Measurements from ENCODE around the gene RASAL2.
A peak's percentile ranks its signal among the peaks of the same experiment; 100 is the strongest.
"Not testable (repeated sequence)": the region's sequence is repeated elsewhere in the genome, so short reads cannot be mapped to it uniquely, and the experiment has no call there.

Gene RASAL2

DNA sequence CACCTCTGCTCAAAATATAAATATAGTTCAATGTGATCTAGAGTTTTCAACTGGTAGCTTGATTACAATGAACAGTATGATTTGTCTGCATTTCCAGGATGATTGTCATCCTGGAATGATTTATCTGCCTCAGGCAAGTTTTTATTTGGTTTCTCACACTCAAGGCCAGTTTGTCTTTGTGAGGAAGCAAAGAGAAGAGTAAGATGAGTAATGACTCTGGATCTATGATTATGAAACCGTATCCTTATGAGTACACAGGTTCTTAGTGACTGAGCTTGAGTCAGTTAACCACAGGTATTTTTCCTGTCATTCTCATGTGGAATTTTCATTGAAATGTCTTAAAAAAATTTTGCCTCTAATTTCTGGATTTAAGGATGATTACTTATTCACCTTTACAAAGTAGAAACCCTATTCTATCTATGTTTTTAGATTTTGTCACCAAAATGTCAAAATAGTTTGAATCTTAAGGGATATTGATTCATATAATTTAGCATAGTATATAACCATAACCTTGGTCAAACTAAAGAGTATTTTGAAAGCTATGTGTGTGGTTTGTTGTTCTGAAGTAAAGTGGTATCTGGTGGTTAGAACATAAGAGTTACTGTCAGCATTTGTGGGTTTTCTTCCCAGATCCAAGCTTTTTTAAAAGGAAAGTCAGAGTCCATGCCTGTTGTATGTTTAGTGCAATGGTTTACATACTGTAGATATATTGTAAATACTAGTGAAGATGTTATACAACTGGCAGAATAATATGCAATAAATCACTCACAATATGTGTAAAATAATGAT lies 145.0 kb downstream of the RASAL2 start:
- DNase-seq, result peak in 3 of 4 experiments; percentile 8 to 57 (median 38)

DNA sequence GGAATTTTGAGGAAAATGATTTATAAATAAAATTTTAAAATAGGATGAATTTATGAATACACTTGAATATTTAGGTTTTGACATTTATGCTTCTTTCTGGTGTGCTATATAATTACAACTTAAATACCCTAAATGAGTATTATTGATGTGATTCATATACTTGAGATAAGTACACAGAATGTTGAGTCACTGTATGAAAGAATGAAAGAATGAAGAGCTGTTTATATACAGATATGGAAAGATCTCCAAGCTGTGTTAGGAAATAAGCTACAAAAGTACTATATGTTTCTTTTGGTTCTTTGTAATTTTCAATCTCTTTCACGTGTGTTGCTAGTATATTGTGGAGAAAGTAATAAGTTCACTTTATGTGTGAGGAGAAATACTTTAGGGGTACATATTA lies 147.2 kb downstream of the RASAL2 start:
- no peak for DNase-seq

DNA sequence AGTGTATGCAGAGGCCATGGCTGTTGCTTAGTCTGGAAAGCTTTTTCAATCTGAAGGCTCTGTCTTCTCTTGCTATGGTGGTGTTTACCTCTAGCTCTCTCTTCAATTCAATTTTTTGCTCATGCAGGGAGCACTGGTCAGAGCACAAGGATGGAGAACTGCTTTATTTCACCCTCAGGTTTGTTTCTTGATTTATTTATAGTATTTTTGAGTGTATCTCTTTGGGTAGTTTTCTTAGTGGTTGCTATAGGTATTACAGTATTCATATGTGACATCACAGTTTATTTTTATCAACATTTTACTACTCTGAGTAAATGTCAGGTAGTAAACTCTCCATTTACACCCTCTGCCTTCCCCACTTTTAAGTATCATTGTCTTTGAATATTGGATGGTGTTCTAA lies 147.9 kb downstream of the RASAL2 start:
- DNase-seq, result no peak

DNA sequence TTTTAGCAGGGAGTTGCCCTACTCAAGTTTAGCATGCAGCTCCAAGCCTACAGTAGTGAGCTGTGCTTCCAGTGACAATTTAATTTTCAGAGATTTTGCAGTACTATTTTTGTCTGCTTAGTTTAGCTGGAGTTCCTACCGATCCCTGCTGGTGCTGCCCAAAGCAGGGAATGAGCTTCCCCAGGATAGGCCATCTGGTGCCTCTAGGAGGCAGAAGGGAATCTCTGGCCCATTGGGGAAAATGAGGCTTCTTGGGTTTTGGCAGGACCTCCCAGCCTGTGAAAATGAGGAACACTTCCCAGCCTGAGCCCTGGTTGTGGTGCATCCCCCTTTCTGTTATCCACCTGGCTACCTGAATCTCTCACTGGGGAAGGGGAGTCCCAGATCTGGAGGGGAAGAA lies 149.2 kb downstream of the RASAL2 start:
- DNase-seq, result no peak

DNA sequence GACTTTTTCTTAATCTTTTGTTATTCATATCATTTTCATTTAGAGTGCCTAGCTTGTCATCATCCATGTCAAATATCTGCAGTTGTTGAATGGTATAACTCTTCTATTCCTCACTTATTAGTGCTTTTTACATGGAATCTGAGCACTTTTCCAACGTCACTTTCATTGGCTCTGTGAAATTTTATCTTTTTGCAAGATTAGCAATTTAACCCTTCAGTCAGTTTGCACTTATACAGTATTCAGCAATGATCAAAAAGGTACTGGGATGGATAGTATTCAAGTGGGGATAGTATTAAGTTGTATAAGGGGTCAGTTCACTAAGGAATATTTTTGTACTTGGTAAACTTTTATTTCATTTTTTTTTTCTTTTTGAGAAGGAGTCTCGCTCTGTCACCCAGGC lies 150.0 kb downstream of the RASAL2 start:
- no peak for DNase-seq

DNA sequence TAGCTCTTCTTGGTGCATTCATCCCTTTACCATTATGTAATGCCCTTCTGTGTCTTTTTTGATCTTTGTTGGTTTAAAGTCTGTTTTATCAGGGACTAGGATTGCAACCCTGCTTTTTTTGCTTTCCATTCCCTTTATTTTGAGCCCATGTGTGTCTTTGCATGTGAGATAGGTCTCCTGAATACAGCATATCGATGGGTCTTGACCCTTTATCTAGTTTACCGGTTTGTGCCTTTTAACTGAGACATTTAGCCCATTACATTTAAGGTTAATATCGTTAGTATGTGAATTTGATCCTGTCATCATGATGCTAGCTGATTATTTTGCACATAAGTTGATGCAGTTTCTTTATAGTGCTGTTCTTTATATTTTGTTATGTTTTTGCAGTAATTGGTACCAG lies 154.4 kb downstream of the RASAL2 start:
- DNase-seq, result not testable (repeated sequence)

DNA sequence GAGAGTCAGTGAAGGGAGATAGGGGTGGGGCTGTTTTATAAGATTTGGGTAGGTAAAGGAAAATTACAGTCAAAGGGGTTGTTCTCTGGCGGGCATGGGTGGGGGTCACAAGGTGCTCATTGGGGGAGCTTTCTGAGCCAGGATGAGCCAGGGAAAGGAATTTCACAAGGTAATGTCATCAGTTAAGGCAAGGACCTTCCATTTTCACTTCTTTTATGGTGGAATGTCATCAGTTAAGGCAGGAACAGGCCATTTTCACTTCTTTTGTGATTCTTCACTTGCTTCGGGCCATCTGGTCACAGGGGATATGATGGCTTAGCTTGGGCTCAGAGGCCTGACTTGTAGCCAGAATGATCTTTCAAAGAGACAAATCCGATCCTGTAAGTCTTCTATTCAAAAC lies 159.7 kb downstream of the RASAL2 start:
- DNase-seq, result not testable (repeated sequence)

DNA sequence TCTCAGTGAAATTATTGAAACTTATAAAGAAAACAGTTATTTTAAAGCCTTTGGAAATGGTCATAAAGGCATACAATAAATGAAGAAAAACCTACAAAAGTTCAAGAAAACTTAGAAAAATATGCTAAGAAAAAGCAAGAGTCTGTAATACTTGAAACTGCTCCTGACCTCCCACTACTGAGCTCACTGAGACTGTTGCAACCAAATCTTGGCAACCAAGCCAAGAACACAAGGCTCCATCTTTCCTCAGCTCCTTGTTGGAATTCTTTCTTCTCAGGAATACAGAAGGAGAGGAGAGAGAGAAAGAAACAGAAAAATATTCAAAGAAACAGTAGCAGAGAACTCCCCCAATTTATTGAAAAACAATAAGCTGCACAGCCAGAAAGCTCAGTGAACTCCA lies 160.5 kb downstream of the RASAL2 start:
- DNase-seq, result no peak

DNA sequence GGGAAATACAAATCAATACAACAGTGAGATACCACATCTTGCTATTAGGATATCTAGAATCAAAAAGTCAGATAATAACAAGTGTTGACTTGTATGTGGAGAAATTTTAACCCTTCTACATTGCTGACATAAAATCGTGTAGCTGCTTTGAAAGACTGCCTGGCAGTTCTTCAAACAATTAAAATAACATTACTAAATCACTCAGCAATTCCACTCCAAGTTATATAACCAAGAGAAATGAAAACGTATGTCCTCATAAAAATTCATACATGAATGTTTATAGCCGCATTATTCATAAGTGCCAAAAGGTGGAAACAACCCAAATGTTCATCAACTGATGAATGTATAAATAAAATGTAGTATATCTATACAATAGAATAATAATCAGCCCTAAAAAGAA lies 164.6 kb downstream of the RASAL2 start:
- DNase-seq, result no peak

DNA sequence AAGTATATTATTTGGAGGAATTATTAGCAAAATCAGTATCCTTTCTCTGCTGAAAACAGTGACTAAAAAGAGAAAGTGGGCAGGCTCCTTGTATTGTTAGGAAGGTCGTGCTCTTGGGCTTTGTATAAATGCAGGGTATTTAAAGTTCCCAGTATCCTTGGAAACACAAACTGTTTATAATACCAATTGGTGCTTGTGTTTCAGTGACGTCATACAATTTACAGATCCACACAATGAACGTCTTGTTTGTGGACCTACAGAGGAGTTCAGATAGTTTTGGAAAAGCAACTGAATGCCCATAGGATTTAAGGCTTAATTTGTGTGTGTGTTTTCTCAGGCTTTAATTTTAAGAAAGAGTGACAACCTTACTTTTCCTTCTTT lies 168.2 kb downstream of the RASAL2 start:
- no peak for DNase-seq

DNA sequence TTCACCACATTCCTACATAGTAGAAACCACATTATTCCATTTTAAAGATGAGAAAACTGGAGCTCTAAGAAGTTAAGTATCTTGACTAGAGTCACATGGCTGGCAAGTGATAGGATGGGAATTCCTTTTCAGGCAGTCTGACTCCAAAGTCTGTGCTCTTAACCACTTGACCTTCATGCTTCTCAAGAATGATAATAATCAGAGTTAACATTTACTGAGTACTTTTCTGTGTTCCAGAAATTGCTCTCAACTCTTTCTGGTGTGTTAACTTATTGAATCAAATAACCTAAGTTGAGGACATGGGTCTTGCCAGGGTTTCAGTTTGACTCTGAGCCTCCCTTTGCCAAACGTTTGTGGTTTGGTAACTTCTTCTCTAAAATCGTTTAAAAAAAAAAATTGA lies 169.4 kb downstream of the RASAL2 start:
- DNase-seq, result no peak

DNA sequence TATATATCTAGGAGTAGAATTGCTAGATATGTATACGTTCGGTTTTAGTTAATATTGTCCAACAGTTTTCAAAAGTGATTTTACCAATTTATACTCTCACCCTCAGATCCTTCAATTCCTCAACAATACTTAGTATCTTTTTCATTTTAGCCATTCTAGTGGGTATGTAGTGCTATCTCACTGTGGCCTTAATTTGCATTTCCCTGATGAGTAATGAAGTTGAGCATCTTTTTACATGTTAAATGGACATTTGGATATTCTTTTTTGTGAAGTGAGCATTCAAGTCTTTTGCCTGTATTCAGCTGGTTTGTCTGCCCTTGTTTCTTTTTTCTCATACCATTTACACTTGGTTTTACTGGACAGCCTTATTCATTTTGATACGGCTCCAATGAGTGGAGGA lies 172.2 kb downstream of the RASAL2 start:
- no peak for DNase-seq

DNA sequence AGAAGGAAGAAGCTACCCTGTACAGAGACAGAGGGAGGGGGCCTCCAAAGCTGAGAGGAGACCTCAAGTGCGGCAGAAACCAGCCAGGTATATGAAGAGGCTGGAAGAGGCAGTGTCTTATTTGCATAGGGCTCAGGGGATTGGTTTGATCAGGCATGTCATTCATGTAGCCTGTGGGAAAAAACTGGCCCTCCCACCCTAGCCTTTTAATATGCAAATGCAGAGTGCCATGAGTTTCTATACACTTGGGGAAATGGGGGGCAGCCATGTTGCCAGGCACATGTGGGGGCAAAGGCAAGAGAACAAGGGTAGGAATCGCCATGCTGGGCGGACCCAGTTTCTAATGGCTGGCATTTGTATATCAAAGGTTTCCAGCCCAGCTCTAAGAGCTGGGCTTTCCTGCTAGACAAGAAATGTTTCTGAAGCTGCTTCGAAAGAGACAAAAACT lies 172.7 kb downstream of the RASAL2 start:
- no peak for DNase-seq

DNA sequence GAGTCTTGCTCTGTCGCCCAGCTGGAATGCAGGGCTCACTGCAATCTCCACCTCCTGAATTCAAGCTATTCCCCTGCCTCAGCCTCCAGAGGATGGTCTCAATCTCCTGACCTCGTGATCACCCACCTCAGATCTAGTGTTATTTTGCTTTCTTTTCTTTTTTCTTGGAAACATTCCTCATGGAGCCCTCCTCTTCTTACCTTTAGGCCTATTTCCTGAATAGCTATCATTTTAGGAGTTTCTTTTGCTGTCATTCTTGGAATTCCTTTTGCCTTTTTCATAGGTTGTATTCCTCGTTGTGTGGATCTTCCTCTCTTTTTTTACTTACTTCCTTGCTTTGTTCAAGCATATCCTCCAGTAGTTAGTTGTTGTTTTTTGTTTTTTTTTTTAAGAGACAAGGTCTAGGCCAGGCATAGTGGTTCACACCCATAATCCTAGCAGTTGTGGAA lies 173.8 kb downstream of the RASAL2 start:
- DNase-seq, result no peak

DNA sequence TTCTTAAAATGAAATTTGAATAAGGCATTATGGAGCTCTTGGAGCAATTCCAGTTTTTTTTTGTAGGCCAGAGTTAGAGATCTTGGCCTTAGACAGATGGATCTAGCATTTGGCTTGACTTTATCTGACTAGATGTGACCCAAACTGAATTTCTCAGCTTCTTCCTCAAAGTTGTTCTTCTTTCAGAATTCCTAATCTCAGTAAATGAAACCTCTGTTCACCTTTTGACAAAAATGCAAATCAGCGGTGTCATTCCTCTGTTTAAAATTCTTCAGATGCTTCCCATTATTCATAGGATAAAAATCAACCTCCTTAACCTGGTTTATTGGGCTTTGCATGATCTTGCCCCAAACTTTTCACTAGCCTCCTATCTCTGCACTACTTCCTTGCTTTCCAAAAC lies 177.6 kb downstream of the RASAL2 start:
- no peak for DNase-seq

DNA sequence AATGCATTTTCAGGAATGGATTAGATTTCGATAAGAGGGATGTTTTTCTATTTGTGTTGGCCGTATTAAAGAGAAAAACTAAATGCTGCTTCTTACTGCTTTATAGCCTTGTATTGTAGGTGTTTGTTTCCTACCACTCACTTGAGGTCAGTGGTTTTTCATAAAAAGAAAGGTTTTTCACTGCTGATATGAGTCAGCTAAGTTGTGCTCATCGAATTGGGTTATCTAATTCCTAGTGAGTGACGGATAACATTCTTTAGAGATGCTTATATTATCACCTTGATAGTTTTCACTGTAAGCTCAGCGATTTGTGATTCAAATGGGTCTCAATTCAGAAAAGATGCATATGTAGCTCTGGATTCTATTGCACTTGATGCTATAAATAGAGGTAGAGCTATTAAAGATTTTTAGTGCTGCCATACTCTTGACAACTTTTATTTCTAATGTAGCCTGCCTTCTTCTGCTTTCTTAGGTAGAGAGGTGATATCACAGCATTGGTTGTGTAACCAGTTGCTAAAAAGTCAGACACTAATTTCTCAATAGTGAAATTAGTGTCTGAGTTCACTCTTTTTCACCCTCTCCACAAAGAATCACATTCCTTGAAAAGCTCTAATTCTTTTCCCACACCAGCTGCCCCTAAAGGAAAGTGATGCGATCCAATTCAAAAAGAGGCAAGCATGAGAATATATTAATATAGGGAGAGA lies 180.0 kb downstream of the RASAL2 start:
- peak in 2 of 4 experiments; percentile 43 to 48 for DNase-seq

DNA sequence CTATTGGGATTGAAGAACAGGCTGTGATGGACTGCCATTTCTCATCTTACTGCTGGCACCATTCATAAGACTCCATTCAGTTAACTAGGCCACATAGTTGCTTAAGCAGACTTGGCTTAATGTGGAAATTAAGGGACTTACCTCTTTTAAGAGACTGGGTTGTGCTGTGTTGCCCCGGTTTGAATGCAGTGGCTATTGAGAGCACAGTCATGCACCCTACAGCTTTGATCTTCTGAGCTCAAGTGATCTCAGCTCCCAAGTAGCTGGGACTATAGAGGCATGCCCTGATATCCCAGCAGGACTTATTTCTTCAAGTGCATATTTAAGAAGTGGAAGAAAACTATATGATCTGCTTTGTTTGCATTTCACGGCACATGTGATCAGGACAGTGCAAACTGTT lies 181.1 kb downstream of the RASAL2 start:
- peak in 3 of 4 experiments; percentile 13 to 20 (median 18) for DNase-seq

DNA sequence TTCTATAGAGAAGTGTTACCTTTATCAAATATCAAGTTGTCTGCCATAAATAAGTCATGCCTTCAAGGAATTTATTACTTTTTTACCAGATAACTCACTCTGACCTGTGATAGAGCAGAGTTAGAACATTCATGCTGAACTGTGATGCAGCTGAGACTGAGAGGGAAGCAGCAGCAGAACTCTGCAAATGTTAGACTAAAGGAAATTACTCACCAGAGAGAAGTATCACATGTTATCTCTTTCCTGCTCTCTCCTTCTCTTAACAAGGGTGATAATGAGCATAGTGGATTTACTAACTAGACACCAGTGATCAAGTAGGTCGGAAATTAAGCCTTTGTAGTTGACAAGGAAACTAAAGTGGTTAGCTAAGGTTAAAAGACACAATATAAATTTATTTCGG lies 181.6 kb downstream of the RASAL2 start:
- DNase-seq, result peak in 3 of 4 experiments; percentile 25 to 65 (median 57)

DNA sequence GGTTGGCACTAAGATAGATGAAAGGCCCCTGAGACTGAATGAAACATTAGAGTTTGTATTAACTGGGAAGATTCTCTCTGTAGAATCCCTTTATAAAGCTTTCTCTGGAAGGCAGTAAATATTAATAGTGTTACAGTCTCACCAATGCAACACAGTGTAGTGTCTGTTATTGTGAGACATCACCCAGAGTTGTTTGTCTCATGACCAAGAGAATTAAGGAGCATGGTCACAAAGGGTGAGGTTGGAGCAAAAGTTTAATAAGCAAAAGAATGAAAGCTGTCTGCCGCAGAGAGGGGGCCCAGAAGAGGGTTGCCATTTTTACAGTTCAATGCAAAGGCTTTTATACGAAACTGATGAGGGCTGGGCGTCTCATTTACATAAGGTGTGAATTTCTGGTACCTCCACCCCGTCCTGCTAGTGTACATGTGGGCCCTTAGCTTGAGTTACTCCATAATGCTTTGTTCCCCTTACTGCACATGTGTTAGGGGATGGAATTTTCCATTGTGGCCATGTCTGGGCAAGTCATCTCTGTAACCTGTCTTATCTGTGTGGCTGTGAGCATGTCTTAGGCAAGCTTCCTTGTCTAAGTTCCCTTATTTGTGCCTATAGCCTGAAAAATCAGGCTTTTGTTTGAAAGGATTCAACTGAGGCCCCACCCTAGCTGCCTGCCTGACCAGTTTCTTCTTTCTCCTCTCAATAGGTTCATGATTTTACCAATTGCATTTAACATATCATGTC lies 184.1 kb downstream of the RASAL2 start:
- DNase-seq, result peak; percentile 57 to 82 (median 70)

DNA sequence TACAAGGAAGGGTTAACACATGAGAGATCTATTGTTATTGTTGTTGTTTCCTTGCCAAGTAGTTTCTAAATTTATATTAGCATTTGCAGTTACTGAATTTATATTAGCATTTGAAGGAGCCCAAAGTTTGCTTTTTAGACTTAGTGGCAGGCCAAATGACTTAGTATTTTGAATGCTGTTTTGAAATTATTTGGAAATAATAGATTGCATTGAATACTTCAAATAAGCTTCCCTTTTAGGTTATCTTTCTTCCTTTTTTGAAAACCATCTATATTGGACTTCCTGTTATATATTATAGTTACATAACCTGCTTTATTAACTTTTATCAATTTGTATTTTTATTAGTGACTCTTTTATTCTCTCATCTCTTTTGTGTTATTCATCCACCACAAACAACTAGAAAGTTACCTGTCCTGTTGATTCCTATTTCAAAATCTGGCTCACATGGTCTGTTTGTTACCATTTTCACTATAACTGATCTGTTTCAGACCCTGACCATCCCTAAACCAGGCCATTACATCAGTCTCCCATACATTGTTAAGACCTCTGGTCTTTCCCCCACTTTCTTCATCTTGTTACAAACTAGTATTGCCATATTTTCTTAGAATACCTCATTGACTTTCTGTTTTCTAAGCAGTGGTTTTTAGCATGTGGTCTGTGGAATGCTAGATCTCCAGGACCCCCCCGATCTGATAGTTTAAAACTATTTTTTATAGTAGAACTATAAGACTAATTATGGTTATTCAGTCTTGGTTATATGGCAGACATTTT lies 185.2 kb downstream of the RASAL2 start:
- DNase-seq, result peak in 2 of 4 experiments; percentile 56 to 61

DNA sequence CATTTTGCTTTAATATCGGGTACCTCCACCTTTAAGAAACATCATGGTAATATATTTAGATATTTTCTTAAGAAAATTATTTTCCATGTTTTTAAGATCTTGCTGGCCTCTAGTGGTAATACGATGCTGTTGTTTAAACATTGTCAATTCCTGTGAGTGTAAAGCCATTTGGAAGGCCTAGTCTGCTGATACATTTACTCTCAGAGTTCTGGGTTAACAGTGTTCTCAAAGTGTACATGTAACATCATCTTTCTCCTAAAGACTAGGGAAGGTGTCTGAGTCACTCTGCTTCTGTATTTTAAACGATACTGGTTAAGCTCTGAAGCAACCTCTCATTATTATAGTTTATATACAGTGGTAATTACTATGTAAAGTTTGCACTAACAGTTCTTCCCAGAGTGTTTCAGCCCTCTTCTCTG lies 189.1 kb downstream of the RASAL2 start:
- DNase-seq, result peak; percentile 28 to 82 (median 62)

DNA sequence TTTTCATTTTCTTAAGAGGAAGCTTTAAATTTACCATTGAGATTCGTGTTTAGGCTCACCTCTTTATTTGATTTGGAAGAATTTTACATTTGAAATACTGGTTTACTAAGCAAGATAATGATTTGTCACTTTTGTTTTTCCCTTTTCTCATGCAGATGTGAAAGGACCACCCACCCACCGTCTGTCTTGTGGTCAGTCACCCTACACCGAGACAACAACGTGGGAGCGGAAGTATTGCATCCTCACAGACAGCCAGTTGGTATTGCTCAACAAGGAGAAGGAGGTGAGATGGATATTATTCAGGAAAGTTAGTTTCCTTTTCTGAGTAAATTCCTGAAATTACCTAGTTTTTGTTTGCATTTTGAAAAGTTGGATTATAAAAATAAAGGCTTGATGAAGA lies 189.5 kb downstream of the RASAL2 start:
- DNase-seq, result peak; percentile 71 to 91 (median 87)

All from suppressor macrophage (primary cell).